ENCODE measurements around the gene HLA-G.
A peak's percentile ranks its signal among the peaks of the same experiment; 100 is the strongest.

The HLA-G gene

DNA sequence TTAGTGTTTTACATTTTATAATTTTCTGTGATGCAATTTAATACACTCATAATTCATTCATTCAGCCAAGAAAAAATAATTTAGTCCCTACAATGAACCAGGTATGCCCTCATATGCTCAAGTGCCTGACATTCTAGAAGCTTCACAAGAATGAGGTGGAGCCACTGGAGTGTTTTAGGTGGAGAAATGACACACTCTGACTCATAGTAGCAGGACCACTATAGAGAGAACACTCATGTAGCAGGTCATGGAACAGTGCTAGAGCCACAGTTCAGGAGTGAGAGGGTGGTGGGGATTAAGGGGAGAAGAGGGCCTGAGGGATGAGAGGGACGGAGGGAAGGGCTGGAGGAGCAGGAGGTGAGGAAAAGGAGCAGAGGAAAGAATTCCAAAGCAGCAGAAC, 1.4 kb upstream of the HLA-G start:
- DNase-seq (ENCODE audit: low read depth, low spot score): no peak
- H3K4me3 ChIP-seq (ENCODE audit: low read depth, low read length): no peak overlapping the region
- TF ChIP-seq, protein P1, sequence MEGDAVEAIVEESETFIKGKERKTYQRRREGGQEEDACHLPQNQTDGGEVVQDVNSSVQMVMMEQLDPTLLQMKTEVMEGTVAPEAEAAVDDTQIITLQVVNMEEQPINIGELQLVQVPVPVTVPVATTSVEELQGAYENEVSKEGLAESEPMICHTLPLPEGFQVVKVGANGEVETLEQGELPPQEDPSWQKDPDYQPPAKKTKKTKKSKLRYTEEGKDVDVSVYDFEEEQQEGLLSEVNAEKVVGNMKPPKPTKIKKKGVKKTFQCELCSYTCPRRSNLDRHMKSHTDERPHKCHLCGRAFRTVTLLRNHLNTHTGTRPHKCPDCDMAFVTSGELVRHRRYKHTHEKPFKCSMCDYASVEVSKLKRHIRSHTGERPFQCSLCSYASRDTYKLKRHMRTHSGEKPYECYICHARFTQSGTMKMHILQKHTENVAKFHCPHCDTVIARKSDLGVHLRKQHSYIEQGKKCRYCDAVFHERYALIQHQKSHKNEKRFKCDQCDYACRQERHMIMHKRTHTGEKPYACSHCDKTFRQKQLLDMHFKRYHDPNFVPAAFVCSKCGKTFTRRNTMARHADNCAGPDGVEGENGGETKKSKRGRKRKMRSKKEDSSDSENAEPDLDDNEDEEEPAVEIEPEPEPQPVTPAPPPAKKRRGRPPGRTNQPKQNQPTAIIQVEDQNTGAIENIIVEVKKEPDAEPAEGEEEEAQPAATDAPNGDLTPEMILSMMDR (IDR thresholded peaks at IDR 0.05; ENCODE audit: low read depth, low read length): no peak
- in situ Hi-C loops (cut with HindIII; ENCODE audit: low sequenced_read_pairs): no loop called here

DNA sequence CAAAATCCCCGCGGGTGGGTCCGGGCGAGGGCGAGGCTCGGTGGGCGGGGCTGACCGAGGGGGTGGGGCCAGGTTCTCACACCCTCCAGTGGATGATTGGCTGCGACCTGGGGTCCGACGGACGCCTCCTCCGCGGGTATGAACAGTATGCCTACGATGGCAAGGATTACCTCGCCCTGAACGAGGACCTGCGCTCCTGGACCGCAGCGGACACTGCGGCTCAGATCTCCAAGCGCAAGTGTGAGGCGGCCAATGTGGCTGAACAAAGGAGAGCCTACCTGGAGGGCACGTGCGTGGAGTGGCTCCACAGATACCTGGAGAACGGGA, 809 bp downstream of the HLA-G start:
- H3K4me3 ChIP-seq (ENCODE audit: low read depth, low read length): no peak overlapping the region
- DNase-seq (ENCODE audit: low read depth, low spot score): no peak
- TF ChIP-seq, protein P1 (IDR thresholded peaks at IDR 0.05; ENCODE audit: low read depth, low read length): no peak
- in situ Hi-C loops (cut with HindIII; ENCODE audit: low sequenced_read_pairs): no loop called here

GRCh38 chr6:29829766-29830165, 2.1 kb downstream of the HLA-G start:
- DNase-seq (ENCODE audit: low read depth, low spot score): no peak
- in situ Hi-C loops (cut with HindIII; ENCODE audit: low sequenced_read_pairs): no loop called here
- no peak overlapping the region for H3K4me3 ChIP-seq (ENCODE audit: low read depth, low read length)
- TF ChIP-seq, protein P1 (IDR thresholded peaks at IDR 0.05; ENCODE audit: low read depth, low read length): no peak

DNA sequence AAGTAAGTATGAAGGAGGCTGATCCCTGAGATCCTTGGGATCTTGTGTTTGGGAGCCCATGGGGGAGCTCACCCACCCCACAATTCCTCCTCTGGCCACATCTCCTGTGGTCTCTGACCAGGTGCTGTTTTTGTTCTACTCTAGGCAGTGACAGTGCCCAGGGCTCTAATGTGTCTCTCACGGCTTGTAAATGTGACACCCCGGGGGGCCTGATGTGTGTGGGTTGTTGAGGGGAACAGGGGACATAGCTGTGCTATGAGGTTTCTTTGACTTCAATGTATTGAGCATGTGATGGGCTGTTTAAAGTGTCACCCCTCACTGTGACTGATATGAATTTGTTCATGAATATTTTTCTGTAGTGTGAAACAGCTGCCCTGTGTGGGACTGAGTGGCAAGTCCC, 2.8 kb downstream of the HLA-G start:
- H3K4me3 ChIP-seq (ENCODE audit: low read depth, low read length): no peak overlapping the region
- TF ChIP-seq, protein P1 (IDR thresholded peaks at IDR 0.05; ENCODE audit: low read depth, low read length): no peak
- in situ Hi-C loops (cut with HindIII; ENCODE audit: low sequenced_read_pairs): no loop called here
- no peak for DNase-seq (ENCODE audit: low read depth, low spot score)

DNA sequence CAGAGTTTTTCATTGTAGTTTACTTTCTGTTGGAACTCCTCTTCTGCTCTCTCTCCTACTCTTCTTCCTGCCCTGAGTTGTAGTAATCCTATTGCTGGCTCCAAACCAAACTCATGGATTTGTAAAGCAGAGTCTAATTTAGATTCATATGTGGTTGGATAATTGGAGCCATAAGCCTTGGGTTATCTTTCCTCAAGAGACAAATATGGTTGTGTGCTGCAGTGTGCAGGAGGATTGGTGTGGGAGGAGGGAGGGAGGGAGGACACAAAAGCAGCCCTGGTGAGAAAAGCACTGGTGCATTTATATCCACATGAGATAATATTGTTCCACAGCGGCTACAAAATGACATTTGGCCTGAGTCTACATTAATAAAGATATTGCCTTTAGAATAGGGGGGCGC, 4.2 kb downstream of the HLA-G start:
- TF ChIP-seq, protein P1 (IDR thresholded peaks at IDR 0.05; ENCODE audit: low read depth, low read length): no peak
- no peak for DNase-seq (ENCODE audit: low read depth, low spot score)
- in situ Hi-C loops (cut with HindIII; ENCODE audit: low sequenced_read_pairs): no loop called here
- H3K4me3 ChIP-seq (ENCODE audit: low read depth, low read length): no peak overlapping the region

DNA sequence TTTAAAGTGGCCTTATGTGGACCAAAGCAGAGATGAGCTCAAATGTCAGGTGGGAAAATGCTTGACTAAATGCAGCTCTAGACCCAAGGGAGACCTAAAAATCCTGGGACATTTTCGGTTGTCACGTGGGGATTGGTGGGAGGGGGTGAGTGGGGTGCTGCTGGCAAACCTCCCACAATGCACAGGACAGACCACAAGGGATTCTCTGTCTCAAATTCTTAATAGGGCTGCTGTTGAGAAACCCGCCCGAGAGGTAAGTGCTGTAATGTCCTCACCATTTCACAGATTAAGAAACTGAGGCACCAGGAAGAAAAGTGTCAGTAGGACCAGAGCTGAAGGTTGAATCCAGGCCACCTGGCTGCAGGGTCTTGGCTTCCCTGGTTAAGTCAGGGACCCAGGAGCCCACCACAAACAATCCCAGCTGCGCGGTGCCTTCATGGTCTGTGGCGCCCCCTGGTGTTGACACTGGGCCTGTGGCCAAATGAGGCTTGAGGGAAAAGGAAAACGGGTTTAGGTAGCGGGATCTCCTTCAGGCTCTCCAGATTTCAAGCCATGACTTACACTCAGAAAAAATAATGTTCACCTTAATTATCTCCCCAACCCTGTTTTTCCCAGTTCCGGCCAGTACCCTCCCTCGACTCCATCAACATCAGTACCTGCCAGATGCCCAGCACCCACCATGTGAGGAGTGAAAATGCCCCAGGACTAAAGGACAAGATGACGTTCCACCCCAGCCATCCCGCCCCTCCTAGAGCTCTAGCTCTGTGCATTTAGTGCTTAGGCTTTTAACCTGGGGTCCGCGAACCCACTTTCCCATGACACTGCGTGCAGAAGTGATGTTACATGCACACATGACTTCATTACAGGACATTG, 7.2 kb downstream of the HLA-G start:
- DNase-seq (ENCODE audit: low read depth, low spot score): peak; percentile 3
- no peak overlapping the region for H3K4me3 ChIP-seq (ENCODE audit: low read depth, low read length)
- TF ChIP-seq, protein P1 (IDR thresholded peaks at IDR 0.05; ENCODE audit: low read depth, low read length): peak; percentile 79
- in situ Hi-C loops (cut with HindIII; ENCODE audit: low sequenced_read_pairs): no loop called here
